ENCODE data around the gene SPRED2.
A peak's percentile ranks its signal among the peaks of the same experiment; 100 is the strongest.

The SPRED2 gene

DNA sequence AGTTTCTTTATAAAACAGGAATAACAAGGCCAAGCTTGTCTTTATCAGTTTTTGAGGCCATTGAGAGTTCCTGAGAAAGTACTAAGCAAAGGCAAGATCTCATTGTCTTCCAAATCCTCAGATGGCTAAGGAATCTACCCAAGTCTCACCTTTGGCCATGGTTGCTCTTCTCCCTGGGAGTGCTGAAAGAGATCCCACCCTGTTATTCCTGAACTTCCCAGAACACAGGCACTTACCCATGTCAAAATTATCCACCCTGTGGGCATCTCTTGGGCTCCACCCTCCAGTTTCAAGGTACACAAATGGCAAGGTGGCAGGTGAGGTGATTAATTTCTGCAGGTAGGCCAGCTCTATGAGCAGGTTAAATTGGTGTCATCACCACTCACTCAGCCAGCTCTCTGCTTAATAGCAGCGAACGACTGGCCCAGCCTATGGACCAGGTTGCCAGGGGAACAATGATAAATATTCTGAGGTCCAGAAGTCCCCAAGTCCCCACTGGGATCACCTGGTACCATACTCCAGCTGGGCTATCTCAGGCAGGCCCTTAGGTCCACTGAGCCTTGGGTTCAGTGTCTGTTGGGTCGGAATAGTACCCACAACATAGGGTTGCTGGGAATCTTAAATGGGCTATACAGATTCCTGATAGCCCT, 2.3 kb upstream of the SPRED2 start:
- no peaks in the 10 kb centered on the region for H3K36me3 Mint-ChIP-seq (ENCODE audit: low read depth)
- H3K4me3 Mint-ChIP-seq = no peak overlapping the region
- H3K27ac Mint-ChIP-seq = no peak overlapping the region
- H3K9me3 Mint-ChIP-seq = no peaks in the 10 kb centered on the region
- H3K27me3 Mint-ChIP-seq (ENCODE audit: low read depth) = peaks cover 55% of the 10 kb centered on the region
- peaks cover 19% of the 10 kb centered on the region for H3K4me1 Mint-ChIP-seq (ENCODE audit: low read depth)

DNA sequence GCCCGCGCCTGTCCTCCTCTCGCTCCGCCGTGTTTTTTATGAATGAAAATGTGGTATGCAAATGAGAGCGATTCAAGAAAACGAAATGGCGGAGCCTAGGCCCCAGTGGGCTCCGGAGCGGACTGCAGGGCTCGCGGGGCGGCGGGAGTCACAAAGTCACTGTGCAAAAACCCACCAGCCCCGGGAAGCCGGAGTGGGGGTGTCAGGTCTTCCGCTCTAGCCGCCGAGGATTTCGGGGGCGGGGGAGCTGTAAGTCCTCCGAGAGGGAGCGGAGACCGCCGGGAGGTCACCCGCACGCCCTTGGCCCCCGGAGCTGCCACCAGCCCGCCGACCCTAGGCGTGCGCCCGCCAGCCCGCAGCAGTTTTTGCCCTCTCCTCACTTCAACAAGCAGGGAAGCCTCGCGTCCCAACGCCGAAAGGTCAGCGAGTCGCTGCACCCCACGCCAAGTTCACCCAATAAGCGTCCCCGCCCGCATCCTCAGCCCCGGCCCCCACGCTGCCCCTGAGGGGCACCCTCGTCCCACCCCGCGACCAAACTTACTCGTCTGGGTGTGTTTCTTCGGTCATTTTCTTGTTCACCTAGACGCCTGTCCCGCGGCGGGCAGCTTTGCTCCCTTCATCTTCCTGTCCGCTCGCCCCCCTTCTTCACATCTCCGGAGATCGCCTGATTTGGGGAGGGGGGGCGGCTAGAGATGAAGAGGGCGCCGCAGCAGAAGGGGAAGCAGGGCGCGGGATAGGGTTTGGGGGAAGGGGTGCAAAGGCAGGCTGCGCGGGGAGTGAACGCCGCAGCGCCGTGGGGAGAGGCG, 775 bp downstream of the SPRED2 start:
- H3K4me3 Mint-ChIP-seq = peak overlapping the region; percentile 91
- H3K36me3 Mint-ChIP-seq (ENCODE audit: low read depth) = no peaks in the 10 kb centered on the region
- H3K9me3 Mint-ChIP-seq = no peaks in the 10 kb centered on the region
- peaks cover 47% of the 10 kb centered on the region for H3K27me3 Mint-ChIP-seq (ENCODE audit: low read depth)
- peaks cover 14% of the 10 kb centered on the region for H3K4me1 Mint-ChIP-seq (ENCODE audit: low read depth)
- peak overlapping the region; percentile 64 for H3K27ac Mint-ChIP-seq

DNA sequence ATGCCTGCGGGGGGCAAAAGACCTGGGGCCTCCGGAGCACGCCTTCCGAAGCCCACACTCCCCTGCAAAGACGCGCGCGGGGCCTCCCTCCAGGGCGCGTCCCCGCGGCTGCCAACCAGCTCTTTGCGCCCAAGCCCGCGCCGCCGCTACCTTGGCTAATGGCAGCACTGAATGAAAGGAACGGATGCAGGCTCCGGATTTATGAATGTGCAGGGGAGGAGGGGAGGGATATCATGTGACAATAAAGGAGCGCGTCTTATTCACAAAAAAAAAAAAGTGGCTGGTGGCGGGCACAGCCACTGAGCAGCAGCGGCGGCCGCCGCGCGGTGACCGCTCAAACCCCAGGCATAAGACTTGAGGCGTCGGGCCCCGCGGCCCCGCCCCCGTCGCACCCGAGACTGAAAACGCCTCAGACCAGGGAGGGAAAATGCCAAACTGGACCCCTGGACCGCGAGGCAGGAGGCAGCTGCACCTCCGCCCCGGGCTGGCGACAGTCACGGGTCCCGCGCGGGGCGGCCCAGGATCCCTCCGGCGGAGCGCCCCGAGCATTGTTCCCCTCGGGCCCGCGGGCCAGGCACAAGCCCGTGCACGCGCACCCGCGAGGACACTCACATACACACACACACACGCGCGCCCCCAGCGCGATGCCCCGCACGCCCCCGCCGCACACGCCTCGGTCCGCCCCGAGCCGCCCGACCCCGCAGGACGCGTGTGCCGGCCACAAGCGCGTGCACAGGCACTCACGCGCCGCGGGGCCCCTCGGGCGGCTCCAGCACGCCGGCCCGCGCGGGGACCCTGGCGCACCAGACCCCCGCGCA, 1.6 kb downstream of the SPRED2 start:
- Mint-ChIP-seq H3K27ac (peak overlapping the region; percentile 59), H3K36me3 (ENCODE audit: low read depth) (no peaks in the 10 kb centered on the region), H3K4me1 (ENCODE audit: low read depth) (peaks cover 9% of the 10 kb centered on the region), H3K4me3 (peak overlapping the region; percentile 91), H3K27me3 (ENCODE audit: low read depth) (peaks cover 43% of the 10 kb centered on the region), H3K9me3 (no peaks in the 10 kb centered on the region)

DNA sequence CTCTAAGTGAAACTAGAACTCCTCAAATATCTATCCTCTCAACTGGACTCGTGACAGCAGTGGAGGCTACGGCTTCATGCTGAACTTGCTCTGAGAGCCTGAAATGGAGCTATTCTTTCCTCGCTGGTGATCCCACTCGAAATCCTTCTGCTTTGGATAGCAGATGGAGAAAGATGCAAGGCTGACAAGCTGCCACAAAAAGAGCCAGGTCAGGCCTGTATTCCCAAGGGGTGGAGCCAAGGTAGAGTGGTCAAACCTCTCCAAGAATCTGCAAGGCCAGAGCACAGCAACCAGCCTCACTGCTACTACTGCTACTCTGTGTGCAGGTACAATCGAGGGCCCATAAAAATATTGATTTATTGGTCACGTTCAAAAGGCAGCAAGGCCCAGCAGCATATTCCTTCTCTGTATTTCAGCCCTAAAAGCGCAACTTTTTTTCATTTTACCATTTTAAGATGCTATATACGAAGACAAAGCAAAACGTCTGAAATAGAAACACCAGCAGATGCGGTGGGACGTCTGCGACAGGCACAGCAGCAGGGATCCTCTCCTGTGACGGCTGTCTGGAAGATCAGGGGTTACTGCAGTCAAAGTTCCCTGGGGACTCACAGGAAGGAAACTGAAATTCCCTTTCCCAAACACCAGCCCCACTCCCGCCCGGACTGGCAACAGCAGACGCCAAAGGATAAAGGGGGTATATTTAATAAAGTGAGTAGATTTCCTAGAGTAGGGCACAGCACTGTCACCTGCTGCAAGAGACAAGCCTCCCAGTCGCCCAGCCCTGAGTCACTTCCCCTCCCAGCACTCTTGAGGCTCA, 2.4 kb downstream of the SPRED2 start:
- Mint-ChIP-seq H3K9me3 (no peaks in the 10 kb centered on the region), H3K4me3 (peak overlapping the region; percentile 84), H3K4me1 (ENCODE audit: low read depth) (peaks cover 5% of the 10 kb centered on the region), H3K27ac (peak overlapping the region; percentile 59), H3K36me3 (ENCODE audit: low read depth) (no peaks in the 10 kb centered on the region), H3K27me3 (ENCODE audit: low read depth) (peaks cover 37% of the 10 kb centered on the region)

- Mint-ChIP-seq H3K4me1 (ENCODE audit: low read depth) (peaks cover 5% of the 10 kb centered on the region), H3K36me3 (ENCODE audit: low read depth) (no peaks in the 10 kb centered on the region), H3K4me3 (no peak overlapping the region), H3K9me3 (no peaks in the 10 kb centered on the region), H3K27ac (no peak overlapping the region), H3K27me3 (ENCODE audit: low read depth) (peaks cover 24% of the 10 kb centered on the region)
Measured at GRCh38 chr2:65427532-65427931, 4.9 kb downstream of the SPRED2 start.

DNA sequence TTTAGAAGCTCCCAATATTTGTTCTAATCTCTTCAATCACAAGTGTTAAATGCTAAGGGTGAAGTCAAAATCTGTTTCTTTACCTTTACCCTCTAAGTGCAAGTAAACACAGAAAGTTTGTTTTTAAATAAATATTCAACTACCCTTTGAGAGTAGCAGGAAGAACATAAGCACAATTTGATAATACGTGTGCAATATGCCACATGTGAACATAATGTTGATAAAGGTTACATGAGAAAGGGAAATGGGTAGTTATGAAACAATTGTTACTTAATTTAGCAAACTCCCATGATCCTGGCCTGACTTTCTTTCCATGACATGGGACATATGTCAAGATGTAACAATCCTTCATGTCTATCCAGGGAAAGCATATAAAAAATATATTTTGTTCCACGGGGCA, 7.1 kb downstream of the SPRED2 start:
- Mint-ChIP-seq H3K9me3 (peaks cover 7% of the 10 kb centered on the region), H3K4me3 (no peak overlapping the region), H3K4me1 (ENCODE audit: low read depth) (peaks cover 13% of the 10 kb centered on the region), H3K36me3 (ENCODE audit: low read depth) (peaks cover 7% of the 10 kb centered on the region), H3K27ac (no peak overlapping the region), H3K27me3 (ENCODE audit: low read depth) (peaks cover 24% of the 10 kb centered on the region)

GRCh38 chr2:65424391-65424790, 8.0 kb downstream of the SPRED2 start:
- Mint-ChIP-seq H3K4me3 (no peak overlapping the region), H3K36me3 (ENCODE audit: low read depth) (peaks cover 7% of the 10 kb centered on the region), H3K27ac (no peak overlapping the region), H3K9me3 (peaks cover 7% of the 10 kb centered on the region), H3K27me3 (ENCODE audit: low read depth) (peaks cover 23% of the 10 kb centered on the region), H3K4me1 (ENCODE audit: low read depth) (peaks cover 13% of the 10 kb centered on the region)

DNA sequence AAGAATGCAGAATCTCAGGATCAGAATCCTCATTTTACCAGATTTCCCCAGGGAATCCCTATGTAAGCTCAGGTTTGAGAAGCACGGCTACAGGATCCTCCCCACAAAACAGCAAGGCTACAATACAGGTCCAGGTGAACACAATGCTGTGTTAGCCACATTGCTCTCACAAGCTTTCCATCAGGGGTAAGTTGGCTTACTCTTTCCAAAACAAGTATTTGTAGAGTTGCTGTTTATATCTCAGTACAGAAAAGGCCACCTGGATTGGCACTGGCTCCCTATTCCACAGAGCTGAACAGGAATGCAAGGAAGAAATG, 11.0 kb downstream of the SPRED2 start:
- Mint-ChIP-seq H3K36me3 (ENCODE audit: low read depth) (peaks cover 8% of the 10 kb centered on the region), H3K27ac (no peak overlapping the region), H3K9me3 (peaks cover 7% of the 10 kb centered on the region), H3K4me3 (no peak overlapping the region), H3K4me1 (ENCODE audit: low read depth) (peaks cover 29% of the 10 kb centered on the region), H3K27me3 (ENCODE audit: low read depth) (peaks cover 1% of the 10 kb centered on the region)

- H3K4me3 Mint-ChIP-seq = peak overlapping the region; percentile 58
- peak overlapping the region; percentile 43 for H3K27ac Mint-ChIP-seq
- peaks cover 8% of the 10 kb centered on the region for H3K36me3 Mint-ChIP-seq (ENCODE audit: low read depth)
- peaks cover 7% of the 10 kb centered on the region for H3K9me3 Mint-ChIP-seq
- H3K27me3 Mint-ChIP-seq (ENCODE audit: low read depth) = no peaks in the 10 kb centered on the region
- peaks cover 29% of the 10 kb centered on the region for H3K4me1 Mint-ChIP-seq (ENCODE audit: low read depth)
Measured at GRCh38 chr2:65420712-65421431, 11.5 kb downstream of the SPRED2 start.

DNA sequence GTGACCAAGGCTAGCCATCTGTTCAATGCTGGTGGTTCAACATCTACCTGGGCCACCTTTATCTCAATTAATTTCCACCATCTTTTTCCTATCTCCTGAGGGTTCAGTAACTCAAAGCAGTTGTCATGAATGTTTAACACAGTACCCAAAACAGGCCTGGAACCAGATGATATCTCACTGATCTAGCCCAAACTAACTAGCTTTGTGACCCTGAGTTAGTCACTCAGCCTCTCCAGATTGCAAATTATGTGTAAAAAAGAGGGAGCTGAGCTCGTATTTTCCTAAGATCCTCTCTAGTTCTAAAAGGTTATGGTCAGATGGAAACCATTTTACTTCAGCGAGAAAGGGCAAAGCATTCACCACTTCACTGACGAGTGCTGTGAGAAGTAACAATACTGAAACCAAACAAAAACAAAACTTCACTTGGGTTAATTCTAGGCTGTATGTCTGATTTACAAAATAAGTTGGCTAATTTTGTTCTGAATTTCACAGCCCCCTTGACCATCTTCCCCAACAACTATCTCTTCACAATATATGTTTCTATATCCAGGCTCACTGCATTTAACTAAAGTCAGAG, 14.8 kb downstream of the SPRED2 start:
- Mint-ChIP-seq H3K27ac (no peak overlapping the region), H3K4me1 (ENCODE audit: low read depth) (peaks cover 29% of the 10 kb centered on the region), H3K4me3 (no peak overlapping the region), H3K36me3 (ENCODE audit: low read depth) (peaks cover 12% of the 10 kb centered on the region), H3K27me3 (ENCODE audit: low read depth) (no peaks in the 10 kb centered on the region), H3K9me3 (peaks cover 7% of the 10 kb centered on the region)

DNA sequence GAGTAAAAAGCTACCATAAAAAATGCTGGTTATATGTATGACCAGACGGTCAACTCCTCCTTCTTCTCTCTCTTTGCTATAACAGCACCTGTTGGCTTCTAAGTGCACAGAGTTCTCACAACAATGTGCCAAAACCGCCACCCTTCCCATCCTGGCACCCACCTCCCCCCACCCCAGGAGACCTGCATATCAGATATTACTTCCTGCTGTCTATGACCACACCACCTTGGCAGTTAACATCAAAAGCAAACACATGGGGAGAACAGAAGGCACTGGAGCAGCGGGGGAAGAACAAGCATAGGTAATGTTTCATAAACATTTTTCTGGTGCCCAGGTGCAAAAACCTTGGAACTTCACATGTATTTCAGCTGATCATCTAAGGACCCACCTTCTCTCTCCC, 15.5 kb downstream of the SPRED2 start:
- Mint-ChIP-seq H3K27ac (no peak overlapping the region), H3K4me3 (no peak overlapping the region), H3K27me3 (ENCODE audit: low read depth) (no peaks in the 10 kb centered on the region), H3K9me3 (peaks cover 7% of the 10 kb centered on the region), H3K36me3 (ENCODE audit: low read depth) (peaks cover 12% of the 10 kb centered on the region), H3K4me1 (ENCODE audit: low read depth) (peaks cover 26% of the 10 kb centered on the region)

- H3K4me3 Mint-ChIP-seq = no peak overlapping the region
- H3K9me3 Mint-ChIP-seq = peaks cover 7% of the 10 kb centered on the region
- H3K27me3 Mint-ChIP-seq (ENCODE audit: low read depth) = no peaks in the 10 kb centered on the region
- H3K36me3 Mint-ChIP-seq (ENCODE audit: low read depth) = peaks cover 12% of the 10 kb centered on the region
- peaks cover 25% of the 10 kb centered on the region for H3K4me1 Mint-ChIP-seq (ENCODE audit: low read depth)
- H3K27ac Mint-ChIP-seq = no peak overlapping the region
Measured at GRCh38 chr2:65416321-65416720, 16.1 kb downstream of the SPRED2 start.

DNA sequence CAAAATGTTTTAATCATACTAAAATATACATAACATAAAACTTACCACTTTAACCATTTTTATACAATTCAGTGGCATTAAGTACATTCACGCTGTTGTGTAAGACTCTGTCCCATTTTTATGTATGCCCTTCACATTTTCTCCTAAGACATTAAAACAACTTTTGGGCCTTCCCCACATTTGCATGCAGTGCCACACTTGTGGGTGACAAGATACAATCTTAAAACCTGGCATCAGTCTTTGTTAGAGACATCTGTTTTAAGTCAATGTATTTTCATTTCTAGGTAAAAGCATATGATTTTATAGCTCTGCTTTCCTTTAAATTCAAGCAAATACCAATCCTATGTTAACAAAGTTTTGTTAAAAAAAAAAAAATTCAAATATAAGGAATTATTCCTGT, 17.3 kb downstream of the SPRED2 start:
- no peak overlapping the region for H3K4me3 Mint-ChIP-seq
- no peak overlapping the region for H3K27ac Mint-ChIP-seq
- peaks cover 16% of the 10 kb centered on the region for H3K4me1 Mint-ChIP-seq (ENCODE audit: low read depth)
- peaks cover 6% of the 10 kb centered on the region for H3K36me3 Mint-ChIP-seq (ENCODE audit: low read depth)
- H3K9me3 Mint-ChIP-seq = no peaks in the 10 kb centered on the region
- H3K27me3 Mint-ChIP-seq (ENCODE audit: low read depth) = no peaks in the 10 kb centered on the region

Measured in T-helper 1 cell treated with Interleukin-12 subunit alpha and Interleukin-12 subunit beta and Interleukin-4 antibody, amounts not matched to agents 30 μg/mL and 1 μg/mL, for 36 hours (primary cell).